ENCODE measurements around the gene HSPB8.

Gene HSPB8

GRCh38 chr12:119230807-119231206 lies 52.1 kb downstream of the HSPB8 start:
- Histone ChIP-seq H3K9me3 (ENCODE audit: control insufficient read depth, low read length) (no peaks in the 10 kb centered on the region), H3K4me3 (ENCODE audit: low read depth, low read length) (no peak overlapping the region), H2AFZ (no peak overlapping the region), H3K27ac (no peak overlapping the region), H3K4me2 (ENCODE audit: low read length) (no peak overlapping the region), H3K79me2 (no peaks in the 10 kb centered on the region), H3K36me3 (ENCODE audit: control insufficient read depth, insufficient read depth, low read length) (no peaks in the 10 kb centered on the region), H3K4me1 (no peaks in the 10 kb centered on the region), H3K9ac (no peak overlapping the region), H3K27me3 (ENCODE audit: control insufficient read depth, insufficient read depth, low read length) (no peaks in the 10 kb centered on the region)
- no peak for TF ChIP-seq CTCF (IDR thresholded peaks at IDR 0.05)

DNA sequence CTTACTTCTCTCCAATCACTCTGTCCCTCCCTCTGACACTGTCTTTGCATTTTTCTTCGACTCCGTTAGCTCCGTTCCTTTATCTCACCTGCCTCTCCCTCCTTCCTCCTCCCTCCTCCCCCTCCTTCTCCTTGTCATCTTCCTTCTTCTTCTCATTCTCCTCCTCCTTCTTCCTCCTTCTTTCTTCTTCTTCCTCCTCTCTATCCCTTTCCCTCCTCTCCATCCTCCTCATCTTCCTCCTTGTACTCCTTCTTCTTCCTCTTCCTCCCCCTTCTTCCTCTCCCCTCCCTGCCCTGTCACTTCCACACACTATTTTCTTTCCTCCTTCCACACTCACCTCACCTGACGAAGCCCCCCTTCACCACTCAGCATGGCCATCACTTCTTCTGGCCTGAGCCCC lies 53.0 kb downstream of the HSPB8 start:
- H3K4me3 ChIP-seq (ENCODE audit: low read depth, low read length), result no peak overlapping the region
- H3K4me2 ChIP-seq (ENCODE audit: low read length), result no peak overlapping the region
- H3K27ac ChIP-seq, result no peak overlapping the region
- no peaks in the 10 kb centered on the region for H3K4me1 ChIP-seq
- no peak overlapping the region for H2AFZ ChIP-seq
- no peaks in the 10 kb centered on the region for H3K36me3 ChIP-seq (ENCODE audit: control insufficient read depth, insufficient read depth, low read length)
- no peak for TF ChIP-seq CTCF (IDR thresholded peaks at IDR 0.05)
- no peaks in the 10 kb centered on the region for H3K27me3 ChIP-seq (ENCODE audit: control insufficient read depth, insufficient read depth, low read length)
- no peak overlapping the region for H3K9ac ChIP-seq
- no peaks in the 10 kb centered on the region for H3K9me3 ChIP-seq (ENCODE audit: control insufficient read depth, low read length)
- no peaks in the 10 kb centered on the region for H3K79me2 ChIP-seq

DNA sequence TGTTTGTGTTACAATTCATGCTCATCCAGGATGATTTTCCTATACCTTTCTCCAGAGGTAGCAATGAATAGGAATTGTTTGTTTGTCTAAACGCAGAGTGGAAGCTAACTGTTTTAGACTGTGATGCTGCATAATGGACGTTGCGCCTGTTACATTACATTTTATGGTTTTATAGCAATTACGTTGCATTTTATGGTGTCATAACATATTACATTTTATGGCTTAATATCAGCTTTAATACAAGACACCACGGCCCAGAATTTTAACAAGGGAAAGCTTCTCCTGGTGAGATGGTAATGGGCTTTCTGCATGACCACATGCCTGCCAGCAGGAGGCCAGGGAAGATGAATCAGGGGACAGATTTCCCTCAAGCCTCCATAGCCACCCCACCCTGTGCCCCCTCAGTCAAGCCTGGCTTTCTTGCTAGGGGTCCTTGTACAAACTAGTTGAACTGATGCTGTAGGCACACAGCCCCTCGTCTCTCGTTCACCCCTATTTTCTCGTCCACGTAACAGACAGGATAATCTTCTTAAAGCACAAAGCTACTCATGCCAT lies 56.5 kb downstream of the HSPB8 start:
- Histone ChIP-seq H3K79me2 (no peaks in the 10 kb centered on the region), H3K27ac (no peak overlapping the region), H2AFZ (no peak overlapping the region), H3K4me3 (ENCODE audit: low read depth, low read length) (no peak overlapping the region), H3K27me3 (ENCODE audit: control insufficient read depth, insufficient read depth, low read length) (no peaks in the 10 kb centered on the region), H3K36me3 (ENCODE audit: control insufficient read depth, insufficient read depth, low read length) (no peaks in the 10 kb centered on the region), H3K9ac (no peak overlapping the region), H3K4me1 (no peaks in the 10 kb centered on the region), H3K9me3 (ENCODE audit: control insufficient read depth, low read length) (no peaks in the 10 kb centered on the region), H3K4me2 (ENCODE audit: low read length) (no peak overlapping the region)
- no peak for TF ChIP-seq CTCF (IDR thresholded peaks at IDR 0.05)

DNA sequence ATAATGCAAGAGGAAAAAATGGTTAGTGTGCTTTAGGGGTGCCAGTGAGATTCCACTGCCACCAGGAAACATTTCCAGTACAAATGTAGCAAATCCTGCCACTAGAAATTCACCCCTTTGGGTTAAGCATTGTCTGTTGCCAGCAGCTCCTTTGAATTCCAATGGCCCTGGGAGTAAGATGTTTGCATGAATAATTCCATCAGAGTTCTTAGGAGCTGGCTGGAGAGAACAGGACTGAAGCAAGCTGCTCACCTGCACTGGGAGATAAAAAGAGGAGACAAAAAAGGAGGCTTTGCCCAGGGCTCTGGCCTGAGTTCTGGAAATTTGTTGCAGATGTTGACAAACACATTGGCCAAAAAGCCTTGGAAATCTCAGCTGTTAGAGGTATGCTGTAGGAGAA lies 57.6 kb downstream of the HSPB8 start:
- no peak for TF ChIP-seq CTCF (IDR thresholded peaks at IDR 0.05)
- Histone ChIP-seq H3K27ac (no peak overlapping the region), H3K79me2 (no peaks in the 10 kb centered on the region), H2AFZ (no peak overlapping the region), H3K4me3 (ENCODE audit: low read depth, low read length) (no peak overlapping the region), H3K36me3 (ENCODE audit: control insufficient read depth, insufficient read depth, low read length) (no peaks in the 10 kb centered on the region), H3K4me1 (no peaks in the 10 kb centered on the region), H3K27me3 (ENCODE audit: control insufficient read depth, insufficient read depth, low read length) (no peaks in the 10 kb centered on the region), H3K9ac (no peak overlapping the region), H3K4me2 (ENCODE audit: low read length) (no peak overlapping the region), H3K9me3 (ENCODE audit: control insufficient read depth, low read length) (no peaks in the 10 kb centered on the region)

GRCh38 chr12:119239040-119239439 lies 60.3 kb downstream of the HSPB8 start:
- no peak overlapping the region for H3K4me2 ChIP-seq (ENCODE audit: low read length)
- no peak overlapping the region for H3K9ac ChIP-seq
- H3K27ac ChIP-seq, result no peak overlapping the region
- H3K27me3 ChIP-seq (ENCODE audit: control insufficient read depth, insufficient read depth, low read length), result no peaks in the 10 kb centered on the region
- no peak overlapping the region for H2AFZ ChIP-seq
- H3K79me2 ChIP-seq, result no peaks in the 10 kb centered on the region
- no peaks in the 10 kb centered on the region for H3K36me3 ChIP-seq (ENCODE audit: control insufficient read depth, insufficient read depth, low read length)
- no peaks in the 10 kb centered on the region for H3K9me3 ChIP-seq (ENCODE audit: control insufficient read depth, low read length)
- no peaks in the 10 kb centered on the region for H3K4me1 ChIP-seq
- TF ChIP-seq CTCF (IDR thresholded peaks at IDR 0.05), result no peak
- H3K4me3 ChIP-seq (ENCODE audit: low read depth, low read length), result no peak overlapping the region

Measured in parathyroid adenoma (tissue), 2 donors.